ENCODE measurements around the gene NHSL2.
A peak's percentile ranks its signal among the peaks of the same experiment; 100 is the strongest.
"Not testable (repeated sequence)": the region's sequence is repeated elsewhere in the genome, so short reads cannot be mapped to it uniquely, and the experiment has no call there.

The NHSL2 gene

DNA sequence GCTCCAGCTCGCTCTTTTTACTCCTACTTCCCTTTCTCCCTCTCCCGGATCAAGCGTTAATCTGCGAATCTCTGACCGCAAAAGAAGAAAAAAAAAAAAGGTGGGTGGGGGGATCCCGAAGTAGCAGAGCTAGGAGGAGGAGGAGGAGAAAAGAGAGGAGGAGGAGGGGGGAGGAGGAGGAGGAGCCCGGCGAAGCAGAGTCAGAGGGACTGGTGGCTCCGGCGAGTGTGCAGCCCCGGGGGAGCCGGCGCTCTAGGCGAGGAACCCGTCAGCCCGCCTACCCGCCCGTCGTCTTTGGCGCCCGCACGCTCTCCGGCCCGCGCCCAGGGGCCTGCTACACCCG is at the start of gene NHSL2:
NHSL2 (plus strand) TSS at position 203 of the 343 bp plus-strand sequence.
- peak; percentile 2 for DNase-seq (ENCODE audit: low read depth)

- DNase-seq (ENCODE audit: low read depth): no peak
These were observed 43.0 kb upstream of the NHSL2 start for GRCh38 chrX:71867680-71868079.

DNA sequence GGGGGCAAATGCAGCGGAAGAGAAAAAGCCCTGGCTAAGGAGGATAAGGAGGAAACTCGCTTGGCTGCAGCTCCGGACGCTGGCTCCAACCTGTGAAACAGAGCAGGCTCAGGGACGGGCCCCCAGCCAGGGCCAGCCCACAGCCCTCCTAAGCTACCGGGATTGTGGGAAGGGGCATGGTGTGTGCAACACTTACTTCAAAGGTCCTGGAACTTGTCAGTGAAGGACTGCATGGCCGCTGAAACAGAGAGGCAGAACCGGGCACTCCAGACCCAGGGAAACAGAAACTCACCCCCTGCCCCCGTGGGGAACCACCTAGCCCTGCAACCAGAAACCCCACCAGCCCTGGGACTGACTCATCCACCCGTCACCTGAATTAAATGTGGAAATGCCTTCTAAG is 41.1 kb upstream of the NHSL2 start:
- DNase-seq (ENCODE audit: low read depth): not testable (repeated sequence)

DNA sequence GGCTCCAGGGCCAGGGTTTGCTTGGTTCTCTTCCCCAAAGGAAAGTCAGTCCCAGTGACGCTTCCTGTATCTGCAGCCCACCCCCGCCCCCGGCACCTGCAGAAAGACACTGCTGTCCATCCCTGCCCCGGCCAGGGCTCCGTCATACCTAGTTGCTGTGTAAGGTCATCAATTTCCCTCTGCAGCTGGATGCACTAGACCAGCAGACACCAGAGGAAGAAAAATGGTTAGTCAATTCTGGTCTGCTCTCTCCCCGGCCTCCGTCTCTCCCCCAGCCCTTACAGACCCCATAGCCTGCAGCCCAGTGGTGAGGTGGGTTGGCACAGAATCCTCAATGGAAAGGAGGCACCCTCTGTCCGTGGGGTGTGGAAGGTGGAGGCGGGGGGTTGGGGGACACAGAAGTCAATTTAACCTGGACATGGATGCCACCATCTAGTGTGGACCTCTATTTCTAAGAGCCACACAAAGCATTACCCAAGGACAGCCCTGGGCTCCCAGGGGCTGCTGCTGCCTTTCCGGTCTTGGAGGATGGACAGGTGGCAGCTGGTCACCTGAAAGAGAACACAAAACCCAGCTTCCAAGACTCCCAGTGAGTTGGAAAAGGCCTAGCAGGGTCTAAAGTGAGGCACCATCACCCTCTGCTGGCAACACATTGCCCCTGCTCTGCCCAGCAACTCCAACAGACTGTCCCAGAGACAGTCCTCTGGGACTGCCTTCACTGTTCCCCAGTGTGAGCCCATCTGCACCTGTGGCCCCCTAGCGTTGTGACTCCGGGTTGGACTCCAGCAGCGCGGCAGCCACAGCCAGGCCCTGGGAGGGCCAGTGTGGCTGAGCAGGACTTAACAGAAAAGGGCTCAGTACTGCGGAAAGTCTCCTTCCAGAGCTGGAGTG is 40.2 kb upstream of the NHSL2 start:
- no peak for DNase-seq (ENCODE audit: low read depth)

DNA sequence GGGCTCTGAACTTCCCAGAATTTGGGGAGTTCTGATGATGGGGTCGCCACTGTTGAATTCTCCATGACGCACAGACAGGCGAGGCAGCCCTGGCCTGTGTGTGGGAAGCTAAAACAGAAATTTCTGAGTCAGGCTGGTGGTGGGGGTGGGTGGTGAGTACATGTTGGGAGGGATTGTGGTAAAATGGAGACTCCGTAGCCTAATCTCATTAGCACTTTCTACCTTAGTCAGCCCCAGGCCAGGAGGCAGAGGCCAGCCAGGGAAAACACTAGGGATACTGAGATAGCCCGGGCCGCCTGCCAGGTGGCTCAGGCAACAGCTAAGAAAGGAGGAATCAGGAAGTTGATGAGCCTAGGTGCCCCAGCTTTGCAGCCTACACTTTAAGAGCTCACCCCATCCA is 39.3 kb upstream of the NHSL2 start:
- peak; percentile 18 for DNase-seq (ENCODE audit: low read depth)

- DNase-seq (ENCODE audit: low read depth): no peak
These were observed 37.8 kb upstream of the NHSL2 start for GRCh38 chrX:71872542-71873458.

DNA sequence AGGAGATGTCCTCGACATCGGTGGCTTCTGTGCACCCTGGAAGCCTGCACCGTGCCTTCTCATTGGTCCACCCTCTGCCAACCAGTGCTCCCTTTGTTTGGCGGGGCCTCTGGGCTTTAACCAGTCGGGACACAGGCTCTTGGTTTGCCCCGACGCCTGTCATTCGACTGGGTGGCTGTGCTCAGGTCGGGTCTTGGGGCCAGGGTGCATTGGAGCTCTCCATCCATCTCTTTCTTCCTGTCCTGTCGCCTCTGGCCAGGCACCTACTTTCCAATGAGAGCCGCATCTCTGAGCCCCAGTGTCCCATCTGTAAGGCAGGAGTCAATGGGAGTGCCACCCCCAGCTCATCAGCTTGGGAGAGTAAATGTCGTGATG is 37.2 kb upstream of the NHSL2 start:
- DNase-seq (ENCODE audit: low read depth): no peak

- not testable (repeated sequence) for DNase-seq (ENCODE audit: low read depth)
These were observed 33.8 kb upstream of the NHSL2 start for GRCh38 chrX:71876841-71877240.

DNA sequence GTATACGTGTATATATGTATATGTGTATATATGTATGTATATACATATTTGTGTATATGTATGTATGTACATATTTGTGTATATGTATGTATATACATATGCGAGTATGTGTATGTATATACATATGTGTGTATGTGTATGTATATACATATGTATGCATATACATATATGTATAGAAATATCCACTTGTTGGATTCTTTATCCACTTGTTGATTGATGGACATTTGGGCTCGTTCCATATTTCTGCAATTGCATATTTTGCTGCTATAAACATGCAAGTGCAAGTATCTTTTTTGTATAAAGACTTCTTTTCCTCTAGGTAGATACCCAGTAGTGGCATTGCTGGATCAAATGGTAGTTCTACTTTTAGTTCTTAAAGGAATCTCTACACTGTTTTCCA is 25.5 kb upstream of the NHSL2 start:
- DNase-seq (ENCODE audit: low read depth): no peak

- no peak for DNase-seq (ENCODE audit: low read depth)
These were observed 15.0 kb upstream of the NHSL2 start for GRCh38 chrX:71895607-71896006.

DNA sequence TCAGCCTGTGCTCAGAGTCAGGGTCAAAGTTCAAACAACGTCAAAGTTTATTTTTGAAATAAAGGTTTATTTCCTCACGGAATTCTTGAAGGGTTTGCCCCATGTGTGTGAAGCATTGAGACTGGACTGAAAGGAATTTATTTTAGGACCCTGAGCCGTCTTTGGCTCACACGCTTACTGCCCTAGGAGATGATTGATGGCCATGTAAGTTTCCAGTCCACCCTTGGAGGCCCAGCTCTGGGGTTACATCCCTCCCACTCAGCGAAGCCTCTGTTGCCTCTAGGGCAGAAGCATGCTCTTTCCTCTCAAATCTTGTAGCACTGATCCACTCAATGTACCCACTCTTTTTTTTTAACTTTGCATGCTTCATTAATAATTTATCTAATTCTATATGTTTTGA is 4.5 kb upstream of the NHSL2 start:
- no peak for DNase-seq (ENCODE audit: low read depth)

DNA sequence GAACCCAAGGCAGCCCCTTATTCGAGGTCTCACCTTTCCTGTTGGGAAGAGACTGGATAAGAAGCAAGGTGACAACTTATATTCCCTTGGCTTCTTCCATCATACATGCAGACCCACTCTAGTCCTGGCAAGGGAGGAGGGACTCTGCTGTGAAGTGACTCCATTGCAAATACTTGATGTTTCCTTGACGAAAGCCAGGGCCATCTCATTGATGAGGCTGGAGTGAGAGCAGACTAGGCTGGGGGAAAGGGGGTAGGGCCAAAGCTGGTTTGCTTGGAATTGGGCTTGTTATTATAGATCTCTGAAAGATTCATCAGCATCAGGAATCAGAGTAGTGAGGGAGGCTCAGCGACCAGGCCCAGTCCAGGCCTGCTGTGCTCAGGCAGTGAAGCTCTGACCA is 2.3 kb upstream of the NHSL2 start:
- DNase-seq (ENCODE audit: low read depth): no peak

DNA sequence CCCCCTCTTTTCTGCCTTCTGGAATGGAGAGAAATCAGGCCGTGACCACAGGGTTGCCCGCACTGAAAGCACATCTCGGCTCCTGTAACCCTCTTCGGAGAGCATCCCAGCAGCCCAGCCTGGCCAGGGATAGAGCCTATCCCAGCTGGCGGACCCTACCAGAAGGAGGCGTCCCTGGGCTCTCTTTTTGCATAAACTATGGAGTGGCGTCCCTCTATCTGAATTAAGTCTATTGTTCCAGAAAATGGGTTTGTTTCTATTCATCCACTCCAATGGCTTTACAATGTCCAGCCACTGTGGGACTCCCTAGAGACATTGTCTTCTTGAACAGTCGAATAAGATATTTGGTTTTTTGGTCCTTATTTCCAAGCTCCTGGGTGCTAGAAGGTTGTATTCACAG is 689 bp upstream of the NHSL2 start:
- DNase-seq (ENCODE audit: low read depth): no peak

DNA sequence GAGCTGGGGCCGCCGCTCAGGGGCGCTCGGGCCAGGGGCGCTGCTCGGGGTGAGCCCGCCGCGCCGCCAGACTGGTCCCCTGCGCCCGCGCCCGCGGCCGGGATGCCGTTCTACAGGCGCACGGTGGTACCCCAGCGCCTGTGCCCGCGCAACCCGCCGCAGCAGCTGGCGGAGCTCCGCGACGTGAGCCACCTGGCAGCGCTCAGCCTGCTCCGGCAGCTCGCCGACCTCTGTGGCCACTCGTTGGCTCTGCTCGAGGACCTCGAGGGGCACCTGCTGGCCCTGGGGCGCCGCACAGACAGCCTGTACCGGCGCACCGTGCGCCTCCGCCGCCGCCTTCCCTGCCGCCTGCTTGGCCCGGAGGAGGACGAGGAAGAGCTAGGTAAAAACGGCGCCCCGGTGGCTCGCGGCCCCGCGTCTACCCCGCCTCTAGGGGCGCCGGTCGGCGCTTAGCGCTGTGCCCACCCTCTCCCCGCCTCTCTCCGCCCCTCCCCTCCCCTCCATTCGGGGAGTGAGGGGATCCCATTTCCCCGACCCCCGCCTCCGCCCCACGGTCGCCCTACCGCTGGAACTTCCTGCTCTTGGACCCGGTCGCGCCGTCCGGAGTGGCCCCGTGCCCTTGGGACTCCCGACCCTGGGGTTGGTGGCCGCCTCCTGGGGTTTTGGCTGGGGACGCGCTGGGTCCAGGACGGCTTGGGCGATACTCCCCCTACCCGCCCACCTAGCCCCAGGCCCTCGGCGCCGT is 513 bp downstream of the NHSL2 start:
- DNase-seq (ENCODE audit: low read depth): no peak

- no peak for DNase-seq (ENCODE audit: low read depth)
These were observed 1.0 kb downstream of the NHSL2 start for GRCh38 chrX:71911731-71912050.

DNA sequence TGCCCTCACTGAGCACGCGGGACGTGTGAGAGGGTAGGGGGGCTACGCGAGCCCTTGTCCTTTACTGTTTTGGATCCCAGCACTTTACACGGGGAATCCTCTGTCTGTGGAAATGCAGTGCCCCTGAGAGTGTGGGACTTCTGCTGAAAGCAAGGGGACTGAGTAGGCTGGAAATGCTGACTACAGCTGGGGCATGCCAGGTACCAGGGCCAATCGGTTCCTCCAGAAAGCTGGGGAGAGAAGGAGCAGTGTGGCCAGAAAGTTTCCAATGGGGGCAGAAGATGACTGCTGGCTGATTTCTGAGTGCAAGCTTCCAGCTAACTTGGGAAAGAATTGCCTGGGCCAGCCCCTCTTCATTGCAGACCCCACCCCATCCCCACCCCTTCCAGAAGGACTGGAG is 1.5 kb downstream of the NHSL2 start:
- no peak for DNase-seq (ENCODE audit: low read depth)

- DNase-seq (ENCODE audit: low read depth): no peak
These were observed 2.7 kb downstream of the NHSL2 start for GRCh38 chrX:71913156-71913950.

DNA sequence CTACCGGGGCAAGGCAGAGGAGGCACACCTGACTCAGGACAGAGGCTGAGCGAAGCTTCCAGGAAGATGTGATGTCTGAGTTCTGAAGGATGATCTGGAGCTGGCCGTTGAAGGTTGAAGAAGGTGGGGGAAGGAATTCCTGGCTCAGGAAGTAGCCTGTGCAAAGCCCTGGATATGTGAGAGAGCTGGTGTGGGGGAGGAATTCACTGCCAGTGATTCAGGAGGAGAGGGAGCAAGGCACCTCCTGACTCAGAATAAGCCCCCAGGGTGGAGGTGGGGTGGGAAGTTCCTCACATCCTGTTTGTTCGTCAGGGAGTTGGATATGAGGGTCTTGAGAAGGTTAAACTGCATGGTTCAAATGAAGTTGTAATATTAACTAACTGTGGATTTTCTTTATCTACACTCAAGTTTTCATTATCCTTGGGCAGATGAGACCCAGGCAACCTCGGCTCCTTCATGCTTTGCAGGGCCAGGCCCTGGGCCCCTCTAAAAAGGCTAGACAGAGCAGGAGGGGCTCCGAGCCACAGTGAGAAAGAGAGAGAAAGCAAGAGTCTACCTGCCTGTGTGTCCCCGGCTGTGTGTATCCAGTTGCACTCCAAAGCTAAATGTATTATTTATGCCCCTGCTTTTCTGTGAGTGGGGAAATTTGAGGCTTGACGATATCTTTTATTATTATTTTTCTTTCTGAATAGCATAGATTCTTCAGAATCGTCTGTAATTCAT is 7.1 kb downstream of the NHSL2 start:
- peak; percentile 10 for DNase-seq (ENCODE audit: low read depth)

- DNase-seq (ENCODE audit: low read depth): peak; percentile 6
These were observed 8.8 kb downstream of the NHSL2 start for GRCh38 chrX:71919431-71919830.

DNA sequence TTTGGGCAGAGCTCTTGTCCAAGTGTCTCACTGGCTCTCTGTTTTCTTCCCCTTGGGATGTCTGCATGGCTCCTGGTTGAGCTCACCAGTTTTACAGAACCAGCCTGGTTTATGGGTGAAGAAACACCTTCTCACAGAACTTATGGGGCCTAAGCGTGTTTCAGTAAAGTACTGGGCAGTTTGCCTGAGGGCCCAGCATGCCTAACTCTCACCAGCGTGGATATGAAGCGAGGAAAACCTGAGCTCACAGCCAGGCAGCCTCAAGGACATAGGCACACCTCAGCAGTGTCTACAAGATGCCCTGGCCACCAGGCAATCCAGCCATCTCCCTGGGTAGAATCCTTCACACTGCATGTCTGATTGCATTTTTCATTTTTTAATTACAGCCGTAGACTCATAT is 9.2 kb downstream of the NHSL2 start:
- no peak for DNase-seq (ENCODE audit: low read depth)

DNA sequence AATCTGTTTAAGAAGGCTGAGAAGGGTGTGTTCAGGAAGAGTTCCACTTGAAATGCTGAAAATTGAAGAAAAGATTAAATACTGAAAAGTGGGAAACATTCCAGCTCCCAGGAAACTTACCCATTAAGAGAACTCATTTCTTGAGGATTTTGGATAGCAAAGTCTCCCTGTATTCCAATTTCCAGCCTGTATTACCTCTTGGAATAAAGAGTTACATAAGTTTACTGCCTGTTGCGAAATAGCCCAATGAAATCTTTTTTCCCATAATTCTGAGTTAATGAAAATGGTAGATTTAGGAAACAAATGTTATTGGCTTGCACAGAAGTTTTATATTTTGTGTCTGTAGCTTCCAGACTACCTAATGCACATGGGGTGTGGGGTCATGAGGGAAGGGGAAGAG is 12.0 kb downstream of the NHSL2 start:
- DNase-seq (ENCODE audit: low read depth): no peak

Data from iris pigment epithelial cell (primary cell).